OCI-LY3 (cell line): ENCODE results near the gene BARX2.

Experiments used
- H2AFZ ChIP-seq: fragments of 200-600, 300-600 bp; shearing (Covaris generic); 2 replicates; pipeline ENCODE4 v1.6.0; 2014; ENCODE audit warnings: antibody characterized with exemption, low read depth, low read length
- H3K27ac ChIP-seq: fragments of 200-600, 300-600 bp; sonication (generic); 2 replicates; pipeline ENCODE4 v1.5.1; 2014; ENCODE audit warnings: mild to moderate bottlenecking, low read length, moderate library complexity, mixed read lengths
- H3K27me3 ChIP-seq: fragments of 200-600, 300-600 bp; sonication (generic); 2 replicates; pipeline ENCODE4 v1.6.1; 2014; ENCODE audit warnings: low read depth, low read length, mixed read lengths
- H3K36me3 ChIP-seq: fragments of 200-600, 300-600 bp; sonication (generic); replicated peaks from 2 replicates; pipeline ENCODE3; 2014; ENCODE audit warnings: low read depth, low read length, mixed read lengths
- H3K4me1 ChIP-seq: fragments of 300-600, 200-600 bp; sonication (generic); 2 replicates; pipeline ENCODE4 v1.6.1; 2014; ENCODE audit warnings: low read length, mixed read lengths
- H3K4me2 ChIP-seq: fragments of 200-600, 300-600 bp; sonication (generic); 2 replicates; pipeline ENCODE4 v1.6.1; 2014; ENCODE audit warnings: low read length, mixed read lengths
- H3K4me3 ChIP-seq: fragments of 300-600, 200-600 bp; sonication (generic); 2 replicates; pipeline ENCODE4 v1.5.1; 2014; ENCODE audit warnings: antibody characterized with exemption, mild to moderate bottlenecking, low read length, moderate library complexity
- H3K79me2 ChIP-seq: fragments of 300-600, 200-600 bp; shearing (Covaris generic); 2 replicates; pipeline ENCODE4 v1.6.1; 2014; ENCODE audit warnings: mild to moderate bottlenecking, low read length, mixed read lengths
- H3K9ac ChIP-seq: fragments of 300-600, 200-600 bp; shearing (Covaris generic); 2 replicates; pipeline ENCODE4 v1.6.0; 2014; ENCODE audit warnings: mild to moderate bottlenecking, low read length, moderate library complexity
- H3K9me3 ChIP-seq: fragments of 200-600, 300-600 bp; shearing (Covaris generic); 2 replicates; pipeline ENCODE4 v1.6.1; 2014; ENCODE audit warnings: low read length, mixed read lengths; ENCODE audit not compliant: insufficient read depth
- H4K20me1 ChIP-seq: fragments of 200-600, 300-600 bp; sonication (generic); 2 replicates; pipeline ENCODE4 v1.6.1; 2016; ENCODE audit warnings: low read length, mixed read lengths; ENCODE audit not compliant: insufficient read depth
- CTCF ChIP-seq: fragments of 200-600, 300-600 bp; sonication (generic); IDR thresholded peaks from 2 replicates; pipeline ENCODE4 v1.5.1; 2014; ENCODE audit warnings: antibody characterized with exemption, low read length, low read depth
- EZH2phosphoT487 ChIP-seq: fragments of 200-600 bp; shearing (Covaris generic); IDR thresholded peaks from 2 replicates; pipeline ENCODE4 v1.6.1; 2018; ENCODE audit warnings: antibody characterized with exemption, mixed run types, low read depth

Gene BARX2

GRCh38 chr11:129410395-129410960, 34.8 kb downstream of the BARX2 start:
- Histone ChIP-seq H3K4me1 (no peaks in the 10 kb centered on the region), H3K4me3 (no peak overlapping the region), H3K27ac (no peak overlapping the region), H3K27me3 (no peaks in the 10 kb centered on the region; the same call in 1 of the 2 replicates), H3K9ac (no peak overlapping the region), H3K36me3 (no peaks in the 10 kb centered on the region), H3K9me3 (no peaks in the 10 kb centered on the region), H4K20me1 (no peaks in the 10 kb centered on the region), H2AFZ (no peak overlapping the region), H3K4me2 (no peak overlapping the region), H3K79me2 (no peaks in the 10 kb centered on the region)
- TF ChIP-seq CTCF (no peak), EZH2phosphoT487 (no peak)

- Histone ChIP-seq H3K9ac (no peak overlapping the region), H2AFZ (no peak overlapping the region)
Observed at GRCh38 chr11:129412494-129412893, 36.8 kb downstream of the BARX2 start.

GRCh38 chr11:129414144-129414872, 38.7 kb downstream of the BARX2 start:
- Histone ChIP-seq H3K4me1 (no peaks in the 10 kb centered on the region), H3K27ac (no peak overlapping the region), H4K20me1 (no peaks in the 10 kb centered on the region), H3K79me2 (no peaks in the 10 kb centered on the region), H2AFZ (no peak overlapping the region), H3K4me3 (no peak overlapping the region), H3K9me3 (no peaks in the 10 kb centered on the region), H3K36me3 (no peaks in the 10 kb centered on the region), H3K9ac (no peak overlapping the region), H3K4me2 (no peak overlapping the region), H3K27me3 (no peaks in the 10 kb centered on the region)
- TF ChIP-seq EZH2phosphoT487, result no peak
- TF ChIP-seq CTCF, result no peak

More at GRCh38 chr11:129412494-129412893, 36.8 kb downstream of the BARX2 start:
- no peaks in the 10 kb centered on the region for H3K9me3 ChIP-seq
- no peak for TF ChIP-seq CTCF
- TF ChIP-seq EZH2phosphoT487, result no peak
- H3K27me3 ChIP-seq, result no peaks in the 10 kb centered on the region
- H3K36me3 ChIP-seq, result no peaks in the 10 kb centered on the region
- H3K27ac ChIP-seq, result no peak overlapping the region
- no peaks in the 10 kb centered on the region for H3K4me1 ChIP-seq
- no peak overlapping the region for H3K4me2 ChIP-seq
- no peaks in the 10 kb centered on the region for H4K20me1 ChIP-seq
- no peak overlapping the region for H3K4me3 ChIP-seq
- no peaks in the 10 kb centered on the region for H3K79me2 ChIP-seq

- H3K9ac ChIP-seq, result no peak overlapping the region
- no peak overlapping the region for H2AFZ ChIP-seq
- no peaks in the 10 kb centered on the region for H3K4me1 ChIP-seq
- no peak overlapping the region for H3K4me2 ChIP-seq
- no peaks in the 10 kb centered on the region for H3K9me3 ChIP-seq
- no peaks in the 10 kb centered on the region for H3K27me3 ChIP-seq
- H3K79me2 ChIP-seq, result no peaks in the 10 kb centered on the region
- no peak overlapping the region for H3K27ac ChIP-seq
- TF ChIP-seq EZH2phosphoT487, result no peak
- H3K36me3 ChIP-seq, result no peaks in the 10 kb centered on the region
- no peak overlapping the region for H3K4me3 ChIP-seq
- no peaks in the 10 kb centered on the region for H4K20me1 ChIP-seq
Observed at GRCh38 chr11:129416080-129416820, 40.6 kb downstream of the BARX2 start.
